Neural progenitor cell (in vitro differentiated cells): ENCODE results near the gene LILRB1.
"Not testable (repeated sequence)": the region's sequence is repeated elsewhere in the genome, so short reads cannot be mapped to it uniquely, and the experiment has no call there.

ENCODE experiments used
- CTCF ChIP-seq: fragments of 200-600 bp; sonication (generic); IDR thresholded peaks from 2 replicates; pipeline ENCODE4 v1.5.1; 2017; ENCODE audit warnings: antibody characterized with exemption, mild to moderate bottlenecking
- EZH2 ChIP-seq: fragments of 200-600 bp; sonication (generic); IDR thresholded peaks from 2 replicates; pipeline ENCODE4 v1.6.1; 2017; ENCODE audit warnings: antibody characterized with exemption, mild to moderate bottlenecking, moderate library complexity

GRCh38 chr19:54624934-54625730, 5.2 kb upstream of the LILRB1 start:
- TF ChIP-seq CTCF, EZH2: not testable (repeated sequence)
